Fibroblast of mammary gland (primary cell): ENCODE measurements around the gene ZNF687.

ENCODE experiments used
- DNase-seq: peaks from one replicate; pipeline ENCODE4 v3.0.0-alpha.2; 2010; ENCODE audit warnings: low read depth
- H3K4me3 ChIP-seq: 2 replicates; pipeline ENCODE4 v1.5.1; 2011; ENCODE audit warnings: low read depth, mild to moderate bottlenecking, low read length, moderate library complexity; ENCODE audit not compliant: control insufficient read depth
- TF ChIP-seq, protein P1 (sequence below): conservative IDR thresholded peaks from 2 replicates; pipeline ENCODE4 v1.5.1; 2011; ENCODE audit warnings: low read depth, low read length, inconsistent platforms; ENCODE audit not compliant: control insufficient read depth, insufficient read depth

The ZNF687 gene

GRCh38 chr1:151325646-151326429 is 43.7 kb downstream of the ZNF687 start:
- TF ChIP-seq, protein P1, sequence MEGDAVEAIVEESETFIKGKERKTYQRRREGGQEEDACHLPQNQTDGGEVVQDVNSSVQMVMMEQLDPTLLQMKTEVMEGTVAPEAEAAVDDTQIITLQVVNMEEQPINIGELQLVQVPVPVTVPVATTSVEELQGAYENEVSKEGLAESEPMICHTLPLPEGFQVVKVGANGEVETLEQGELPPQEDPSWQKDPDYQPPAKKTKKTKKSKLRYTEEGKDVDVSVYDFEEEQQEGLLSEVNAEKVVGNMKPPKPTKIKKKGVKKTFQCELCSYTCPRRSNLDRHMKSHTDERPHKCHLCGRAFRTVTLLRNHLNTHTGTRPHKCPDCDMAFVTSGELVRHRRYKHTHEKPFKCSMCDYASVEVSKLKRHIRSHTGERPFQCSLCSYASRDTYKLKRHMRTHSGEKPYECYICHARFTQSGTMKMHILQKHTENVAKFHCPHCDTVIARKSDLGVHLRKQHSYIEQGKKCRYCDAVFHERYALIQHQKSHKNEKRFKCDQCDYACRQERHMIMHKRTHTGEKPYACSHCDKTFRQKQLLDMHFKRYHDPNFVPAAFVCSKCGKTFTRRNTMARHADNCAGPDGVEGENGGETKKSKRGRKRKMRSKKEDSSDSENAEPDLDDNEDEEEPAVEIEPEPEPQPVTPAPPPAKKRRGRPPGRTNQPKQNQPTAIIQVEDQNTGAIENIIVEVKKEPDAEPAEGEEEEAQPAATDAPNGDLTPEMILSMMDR: no peak
- no peak for DNase-seq
- peak overlapping the region; percentile 70 for H3K4me3 ChIP-seq

GRCh38 chr1:151326619-151327222 is 44.6 kb downstream of the ZNF687 start:
- H3K4me3 ChIP-seq: peak overlapping the region; percentile 70
- DNase-seq: peak; percentile 50
- TF ChIP-seq, protein P1: no peak

- peak within 1 kb of the TSS; percentile 70 for H3K4me3 ChIP-seq
- DNase-seq: peak; percentile 98
- TF ChIP-seq, protein P1: no peak
Observed at GRCh38 chr1:151327223-151327902, 45.3 kb downstream of the ZNF687 start, which contains the start of gene PI4KB. TSS of gene PI4KB (minus strand) at chr1:151327416. CDS start at chr1:151316481, 10,935 bp downstream.

GRCh38 chr1:151327903-151328674 is 46.0 kb downstream of the ZNF687 start:
- TF ChIP-seq, protein P1: no peak
- no peak for DNase-seq
- peak overlapping the region; percentile 58 for H3K4me3 ChIP-seq

GRCh38 chr1:151334822-151335221 is 52.7 kb downstream of the ZNF687 start:
- H3K4me3 ChIP-seq: no peak overlapping the region
- no peak for DNase-seq
- TF ChIP-seq, protein P1: no peak

- no peak for DNase-seq
- H3K4me3 ChIP-seq: no peak overlapping the region
- TF ChIP-seq, protein P1: no peak
Observed at GRCh38 chr1:151336556-151336955, 54.5 kb downstream of the ZNF687 start.
